GM18526 (cell line): ENCODE results near the gene CDH4.

Experiments used
- POLR2A ChIP-seq: IDR thresholded peaks from 3 replicates; pipeline ENCODE4 v1.6.1; 2011; ENCODE audit not compliant: insufficient read length; ENCODE audit errors: extremely low read depth

Gene CDH4

GRCh38 chr20:61303675-61304074 is 51.6 kb downstream of the CDH4 start:
- TF ChIP-seq POLR2A: no peak

DNA sequence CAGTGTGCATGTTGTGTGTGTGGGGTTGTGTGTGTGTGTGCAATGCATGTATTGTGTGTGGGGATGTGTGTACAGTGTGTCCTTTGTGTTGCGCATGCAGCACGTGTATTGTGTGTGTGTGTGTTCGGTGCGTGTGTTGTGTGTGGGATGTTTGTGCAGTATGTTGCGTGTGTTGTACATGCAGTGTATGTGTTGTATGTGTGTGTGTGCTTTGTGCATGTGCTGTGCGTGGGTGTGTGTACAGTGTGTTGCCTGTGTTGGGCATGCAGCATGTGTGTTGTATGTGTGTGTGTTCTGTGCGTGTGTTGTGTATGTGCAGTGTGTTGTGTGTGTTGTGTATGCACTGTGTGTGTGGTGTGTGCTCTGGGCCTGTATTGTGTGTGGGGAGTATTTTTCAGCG is 52.7 kb downstream of the CDH4 start:
- no peak for TF ChIP-seq POLR2A

- no peak for TF ChIP-seq POLR2A
These were observed 54.9 kb downstream of the CDH4 start for GRCh38 chr20:61306937-61307475.

- no peak for TF ChIP-seq POLR2A
These were observed 55.8 kb downstream of the CDH4 start for GRCh38 chr20:61307686-61308476.

- TF ChIP-seq POLR2A: no peak
These were observed 56.4 kb downstream of the CDH4 start for GRCh38 chr20:61308477-61308774.

GRCh38 chr20:61310954-61311353 is 58.9 kb downstream of the CDH4 start:
- no peak for TF ChIP-seq POLR2A

- no peak for TF ChIP-seq POLR2A
These were observed 59.8 kb downstream of the CDH4 start for GRCh38 chr20:61311656-61312387.

DNA sequence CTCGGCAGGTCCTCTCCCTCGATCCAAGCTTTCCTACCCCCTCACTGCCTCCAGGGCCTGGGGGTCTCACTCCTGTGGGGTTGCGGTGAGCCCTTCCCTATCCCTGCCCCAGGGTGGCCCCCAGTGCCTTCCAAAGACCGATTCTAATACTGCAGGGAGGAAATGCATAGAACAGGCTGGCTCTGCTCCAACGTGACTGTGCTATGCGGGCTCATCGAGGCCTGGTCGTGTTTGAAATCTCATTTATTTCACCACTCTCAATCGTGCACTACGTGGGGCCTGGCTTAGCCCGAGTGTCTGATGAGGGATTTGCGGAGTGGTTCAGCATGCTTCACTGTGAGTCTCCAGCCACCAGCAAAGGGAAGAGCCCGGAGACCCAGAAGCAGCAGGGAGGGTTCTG is 60.9 kb downstream of the CDH4 start:
- TF ChIP-seq POLR2A: no peak

- no peak for TF ChIP-seq POLR2A
These were observed 61.3 kb downstream of the CDH4 start for GRCh38 chr20:61313396-61313795.

- no peak for TF ChIP-seq POLR2A
These were observed 62.4 kb downstream of the CDH4 start for GRCh38 chr20:61314326-61315010.

DNA sequence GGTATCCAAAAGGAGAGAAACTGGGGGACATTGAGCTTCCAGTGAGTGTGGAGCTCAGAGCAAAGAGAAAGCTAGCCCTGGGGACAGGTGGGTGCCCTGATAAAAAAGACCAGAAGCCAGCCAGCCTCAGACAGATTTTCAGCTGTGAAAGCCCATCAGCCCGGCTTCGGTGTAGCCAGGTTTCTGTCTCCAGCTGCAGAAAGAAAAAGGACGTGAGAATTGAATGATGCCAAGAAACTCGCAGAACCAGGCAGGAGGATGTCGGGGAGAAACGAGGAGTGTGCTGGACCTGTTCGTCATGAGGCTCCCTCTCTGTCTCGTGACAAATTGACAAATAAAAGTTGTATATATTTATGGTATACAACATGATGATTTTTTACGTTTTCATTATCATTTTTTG is 63.3 kb downstream of the CDH4 start:
- TF ChIP-seq POLR2A: no peak

DNA sequence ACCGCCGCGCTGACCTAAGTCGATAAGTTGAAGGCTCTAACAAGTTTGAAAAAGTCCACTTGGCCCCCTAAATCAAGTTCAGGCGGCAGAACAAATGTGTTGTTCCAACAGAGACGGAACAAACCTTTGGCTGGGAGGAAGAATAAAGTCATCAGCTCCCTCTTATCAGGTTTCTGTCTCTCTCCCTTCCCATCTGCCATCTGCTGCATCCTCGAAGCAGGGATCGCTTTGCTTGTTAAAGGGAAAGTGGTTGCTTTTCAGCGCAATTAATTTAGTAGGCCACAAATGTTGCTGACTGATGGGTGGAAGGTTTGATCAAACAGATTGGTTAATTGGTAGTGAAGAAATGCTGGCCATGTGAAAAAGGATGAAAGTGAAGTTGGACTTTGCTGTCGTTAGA is 64.3 kb downstream of the CDH4 start:
- TF ChIP-seq POLR2A: no peak

DNA sequence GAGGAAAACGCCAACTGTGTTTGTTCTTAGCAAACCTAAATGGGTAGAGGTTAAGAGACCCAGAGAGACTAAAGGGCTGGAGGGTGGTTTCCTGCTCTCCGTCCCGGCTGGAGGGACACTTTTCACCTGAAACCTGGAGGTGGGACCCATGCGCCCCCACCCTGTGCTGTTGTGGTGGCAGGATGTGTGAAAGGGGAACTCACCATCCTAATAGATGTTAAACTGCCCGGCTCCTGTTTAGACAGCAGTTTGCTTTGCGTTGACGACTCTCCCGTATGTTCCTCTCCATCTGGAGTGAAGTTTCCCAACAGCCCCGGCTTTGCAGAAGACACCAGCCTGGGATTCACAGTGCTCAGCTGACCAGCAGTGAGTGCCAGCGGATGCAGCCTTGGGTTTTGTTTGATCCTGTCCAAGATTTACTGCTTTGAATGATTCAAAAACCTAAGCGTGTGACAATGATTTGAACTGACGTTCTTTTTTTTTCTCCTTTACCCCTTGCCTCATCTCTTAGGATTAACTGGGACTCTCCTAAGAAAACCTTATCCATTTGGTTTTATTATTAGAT is 66.0 kb downstream of the CDH4 start:
- no peak for TF ChIP-seq POLR2A

DNA sequence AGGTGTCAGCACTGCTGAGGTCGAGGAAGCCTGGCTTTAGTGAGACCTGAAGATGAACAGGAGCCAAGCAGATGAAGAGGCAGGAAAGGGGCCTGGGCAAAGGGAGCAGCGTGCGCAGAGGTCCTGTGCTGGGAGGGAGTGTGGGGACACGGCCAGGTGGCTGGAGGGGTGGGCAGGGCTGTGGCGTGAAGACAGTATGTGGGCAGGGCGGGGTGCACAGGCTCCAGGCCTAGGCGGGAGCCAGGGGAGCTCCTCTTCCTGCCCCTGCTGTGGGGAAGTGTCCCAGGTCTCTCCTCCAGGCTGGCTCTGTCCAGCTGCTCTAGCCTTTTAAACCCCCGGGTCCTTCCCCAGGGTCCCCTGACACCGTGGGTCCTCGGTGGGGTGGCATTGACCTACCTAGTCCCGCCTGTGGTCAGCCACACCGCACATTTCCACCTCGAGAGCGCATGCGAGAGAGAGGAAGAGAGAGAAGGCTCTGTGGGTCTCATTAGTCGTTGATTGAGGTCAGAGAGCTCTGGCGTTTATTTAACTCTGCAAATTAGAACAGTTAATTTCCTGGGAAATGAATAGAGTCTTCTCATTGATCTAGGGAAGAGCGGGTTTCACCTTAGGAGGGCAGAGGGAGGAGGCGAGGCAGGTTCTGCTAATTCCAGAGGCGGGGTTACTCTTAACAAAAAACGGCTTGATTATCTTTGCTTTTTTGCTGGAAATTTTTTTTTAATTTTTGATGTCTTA is 68.8 kb downstream of the CDH4 start:
- no peak for TF ChIP-seq POLR2A

DNA sequence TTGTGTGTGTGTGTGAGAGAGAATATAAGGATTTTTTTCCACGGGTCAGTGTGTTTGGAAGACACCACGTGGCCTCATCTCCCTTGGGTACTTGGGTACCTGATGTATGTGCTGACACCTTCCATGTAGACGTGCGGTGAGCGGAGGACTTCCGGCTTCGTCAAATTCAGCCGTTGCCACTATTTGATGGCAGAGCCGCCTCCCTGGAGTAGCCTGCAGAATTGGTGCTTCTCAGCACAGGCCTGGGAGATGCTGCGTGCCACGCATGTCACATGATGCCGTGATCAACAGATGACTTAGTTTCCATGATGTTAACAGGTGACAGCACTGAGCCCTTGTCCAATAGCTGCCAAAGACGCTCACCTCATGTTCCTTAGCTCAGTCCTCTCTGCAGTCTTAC is 69.4 kb downstream of the CDH4 start:
- no peak for TF ChIP-seq POLR2A

DNA sequence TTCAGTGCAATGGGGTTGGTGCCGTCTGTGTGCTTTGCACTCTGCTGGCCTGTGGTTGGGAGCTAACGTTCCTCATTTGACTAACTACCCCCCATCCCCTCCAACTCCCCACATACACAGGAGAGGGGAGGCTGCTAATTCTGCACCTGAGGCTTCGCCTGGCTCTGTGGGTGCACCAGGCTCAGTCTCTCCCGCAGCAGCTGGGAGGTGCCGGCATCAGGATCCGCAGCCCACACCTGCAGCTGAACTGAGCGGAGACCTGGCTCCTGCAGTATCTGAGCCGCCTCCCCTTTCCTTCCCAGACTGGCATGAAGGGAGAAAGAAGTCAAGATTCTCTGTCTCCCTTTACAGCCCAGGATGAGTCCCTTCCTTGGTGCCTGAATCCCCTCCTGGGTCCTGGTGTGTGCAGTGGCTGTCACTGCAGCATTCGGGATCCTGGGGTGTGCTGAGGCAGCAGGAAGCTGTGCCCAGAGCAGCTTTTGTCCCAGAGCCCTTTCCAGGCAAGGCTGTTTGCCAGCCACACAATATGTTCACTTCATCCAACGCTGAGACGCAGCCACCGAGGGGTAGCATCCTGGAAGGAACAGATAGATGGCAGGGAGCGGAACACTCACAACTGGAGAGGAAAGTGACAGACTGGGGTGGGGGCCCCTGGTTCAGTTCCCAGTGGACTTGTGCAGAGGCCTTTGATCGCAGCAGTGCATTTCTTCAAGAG is 70.2 kb downstream of the CDH4 start:
- TF ChIP-seq POLR2A: no peak
